Activated naive CD4-positive, alpha-beta T cell treated with anti-CD3 and anti-CD28 coated beads, Interleukin-2, amount 50 U/mL, for 72 hours (primary cell): ENCODE results near the gene LIN28B. TPM values are rescaled to one million over a fixed set of nuclear protein-coding genes. Genes with fewer than 3 reads are reported as not detected.
A peak's percentile ranks its signal among the peaks of the same experiment; 100 is the strongest.
"Not testable (repeated sequence)": the region's sequence is repeated elsewhere in the genome, so short reads cannot be mapped to it uniquely, and the experiment has no call there.

Source experiments
- ATAC-seq, 2 donors: fragments of 150-1000 bp; cut with Tn5 transposase; 2 replicates each; pipeline ENCODE4 v1.10.0; 2021; ENCODE audit warnings: mild to moderate bottlenecking in 2 of 2, moderate library complexity in 2 of 2
- DNase-seq, 2 donors: peaks; one replicate each; pipeline ENCODE4 v3.0.0; 2021 to 2022; ENCODE audit warnings: low spot score in 2 of 2
- H3K27ac Mint-ChIP-seq, 2 donors: one replicate each; pipeline ENCODE4 v1.8.0; 2022; ENCODE audit warnings: mild to moderate bottlenecking in 2 of 2, mixed read lengths in 2 of 2
- H3K36me3 Mint-ChIP-seq, 2 donors: one replicate each; pipeline ENCODE4 v1.8.0; 2022; ENCODE audit warnings: mixed read lengths in 2 of 2
- H3K9me3 Mint-ChIP-seq, 2 donors: one replicate each; pipeline ENCODE4 v1.8.0; 2022; ENCODE audit warnings: mixed read lengths in 2 of 2
- total RNA-seq, 2 donors: library from RNA; stranded (reverse); gene quantifications; one replicate each; pipeline ENCODE4 v1.2.3, GENCODE V29; 2022

Gene LIN28B
- total RNA-seq, 2 donors from 2014 or later = not detected

DNA sequence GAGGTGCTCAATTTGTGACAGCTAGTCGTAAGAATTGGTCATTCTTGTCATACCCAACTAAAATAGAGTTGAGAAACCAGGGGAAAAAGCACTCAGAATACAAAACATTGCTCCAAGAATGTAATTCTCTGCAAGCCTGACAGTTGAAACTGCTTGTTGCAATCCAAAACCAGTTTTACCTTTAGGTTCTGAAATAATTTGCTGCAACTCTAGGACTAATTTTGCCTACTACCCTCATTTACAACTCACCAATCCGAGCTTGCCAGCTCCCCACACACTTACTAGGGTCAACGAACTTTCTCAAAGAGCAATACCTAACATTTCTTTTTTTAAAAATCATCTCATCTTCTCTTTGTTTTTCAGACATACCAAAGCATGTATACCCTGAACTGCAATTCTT lies 29.7 kb downstream of the LIN28B start:
- no peak for ATAC-seq
- Mint-ChIP-seq H3K9me3 (no peaks in the 10 kb centered on the region), H3K27ac (no peak overlapping the region), H3K36me3 (no peaks in the 10 kb centered on the region)
- DNase-seq = no peak

DNA sequence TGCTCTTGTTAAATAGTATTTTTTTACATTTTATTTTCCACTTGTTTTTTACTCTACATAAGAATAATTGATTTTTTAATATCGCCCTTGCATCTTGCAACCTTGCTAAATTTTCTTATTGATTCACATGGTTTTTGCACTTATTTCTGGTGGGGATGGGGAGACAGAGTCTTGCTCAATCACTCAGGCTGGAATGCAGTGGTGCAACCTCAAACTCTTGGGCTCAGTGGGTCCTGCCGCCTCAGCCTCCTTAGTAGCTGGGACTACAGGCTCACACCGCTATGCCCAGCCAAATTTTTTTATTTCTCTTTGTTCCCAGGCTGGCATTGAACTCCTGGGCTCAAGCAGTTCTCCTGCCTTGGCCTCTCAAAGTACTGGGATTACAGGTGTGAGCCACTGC lies 30.3 kb downstream of the LIN28B start:
- H3K27ac Mint-ChIP-seq = no peak overlapping the region
- DNase-seq (no peak), ATAC-seq (no peak)
- no peaks in the 10 kb centered on the region for H3K9me3 Mint-ChIP-seq
- H3K36me3 Mint-ChIP-seq = no peaks in the 10 kb centered on the region

- no peak overlapping the region for H3K27ac Mint-ChIP-seq
- DNase-seq = no peak
- no peak for ATAC-seq
- no peaks in the 10 kb centered on the region for H3K9me3 Mint-ChIP-seq
- H3K36me3 Mint-ChIP-seq = no peaks in the 10 kb centered on the region
These were observed 33.2 kb downstream of the LIN28B start for GRCh38 chr6:104990085-104990484.

GRCh38 chr6:104991062-104991461 lies 34.2 kb downstream of the LIN28B start:
- H3K9me3 Mint-ChIP-seq, ATAC-seq, H3K36me3 Mint-ChIP-seq, H3K27ac Mint-ChIP-seq, DNase-seq: not testable (repeated sequence)

- not testable (repeated sequence) for DNase-seq, H3K36me3 Mint-ChIP-seq, ATAC-seq, H3K27ac Mint-ChIP-seq, H3K9me3 Mint-ChIP-seq
These were observed 36.7 kb downstream of the LIN28B start for GRCh38 chr6:104993576-104993975.

DNA sequence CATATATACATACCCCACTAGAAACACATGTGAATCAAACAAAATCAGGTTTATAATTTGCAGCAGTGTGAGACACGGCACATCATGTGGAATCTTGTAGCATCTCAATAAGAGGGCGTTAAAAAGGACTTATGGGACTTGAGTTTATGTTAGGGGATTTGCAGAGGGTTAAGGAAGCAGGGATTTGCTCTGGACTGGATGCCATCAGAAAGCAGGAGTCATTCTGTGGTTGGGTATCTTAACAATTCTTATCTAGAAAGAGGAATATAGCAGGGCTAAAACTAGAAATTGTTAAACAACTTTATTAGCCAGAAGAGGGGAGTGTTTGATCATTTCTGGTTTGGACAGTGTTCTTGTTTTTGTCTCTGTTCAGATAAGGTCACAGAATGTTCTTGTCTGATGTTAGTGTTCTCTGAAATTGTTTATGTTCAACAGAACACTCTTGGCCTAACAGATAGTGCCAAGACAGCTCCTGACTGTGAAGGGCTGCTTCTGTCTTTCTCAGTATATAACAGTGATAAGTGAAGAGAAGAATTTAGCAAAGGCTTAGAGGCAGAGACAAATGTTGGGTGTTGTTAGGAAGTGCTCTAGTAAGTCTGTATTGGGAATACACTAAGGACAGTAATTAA lies 39.2 kb downstream of the LIN28B start:
- DNase-seq = no peak
- Mint-ChIP-seq H3K9me3 (no peaks in the 10 kb centered on the region), H3K27ac (no peak overlapping the region), H3K36me3 (no peaks in the 10 kb centered on the region)
- ATAC-seq = no peak

GRCh38 chr6:105001063-105001462 lies 44.2 kb downstream of the LIN28B start:
- Mint-ChIP-seq H3K27ac (no peak overlapping the region), H3K9me3 (no peaks in the 10 kb centered on the region), H3K36me3 (no peaks in the 10 kb centered on the region)
- ATAC-seq (no peak), DNase-seq (no peak)

GRCh38 chr6:105001906-105002305 lies 45.0 kb downstream of the LIN28B start:
- ATAC-seq = no peak
- Mint-ChIP-seq H3K27ac (no peak overlapping the region), H3K9me3 (no peaks in the 10 kb centered on the region), H3K36me3 (no peaks in the 10 kb centered on the region)
- DNase-seq = no peak

DNA sequence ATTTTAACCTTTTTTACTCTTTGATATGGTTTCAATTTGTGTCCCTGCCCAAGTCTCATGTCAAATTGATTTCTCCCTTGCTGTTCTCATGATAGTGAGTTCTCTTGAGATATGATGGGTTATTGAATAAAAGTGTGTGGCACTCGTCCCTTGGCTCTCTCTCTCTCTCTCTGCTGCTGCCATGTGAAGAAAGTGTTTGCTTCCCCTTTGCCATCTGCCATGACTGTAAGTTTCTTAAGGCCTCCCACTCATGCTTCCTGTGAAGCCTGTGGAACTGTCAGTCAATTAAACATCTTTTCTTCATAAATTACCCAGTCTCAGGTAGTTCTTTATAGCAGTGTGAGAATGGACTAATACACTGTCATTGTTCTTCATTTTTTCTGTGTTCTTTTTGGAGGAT lies 48.5 kb downstream of the LIN28B start:
- ATAC-seq (no peak), DNase-seq (no peak)
- Mint-ChIP-seq H3K36me3 (no peaks in the 10 kb centered on the region), H3K9me3 (no peaks in the 10 kb centered on the region), H3K27ac (no peak overlapping the region)

GRCh38 chr6:105013459-105013858 lies 56.6 kb downstream of the LIN28B start:
- not testable (repeated sequence) for ATAC-seq, H3K27ac Mint-ChIP-seq

DNA sequence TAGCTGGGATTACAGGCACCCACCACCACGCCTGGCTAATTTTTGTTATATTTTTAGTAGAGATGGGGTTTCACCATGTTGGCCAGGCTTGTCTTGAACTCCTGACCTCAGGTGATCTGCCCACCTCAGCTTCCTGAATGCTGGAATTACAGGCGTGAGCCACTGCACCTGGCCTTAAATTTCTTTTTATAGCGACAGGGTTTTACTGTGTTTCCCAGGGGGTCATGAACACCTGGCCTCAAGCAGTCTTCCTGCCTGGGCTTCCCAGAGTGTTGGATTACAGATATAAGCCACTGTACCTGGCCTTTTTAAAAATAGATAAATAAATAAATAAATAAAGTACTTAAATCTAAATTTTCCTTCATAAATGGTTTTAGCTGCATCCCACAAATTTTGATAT lies 57.5 kb downstream of the LIN28B start:
- Mint-ChIP-seq H3K27ac (no peak overlapping the region), H3K36me3 (no peaks in the 10 kb centered on the region), H3K9me3 (no peaks in the 10 kb centered on the region)
- no peak for DNase-seq
- no peak for ATAC-seq

More at GRCh38 chr6:105013459-105013858, 56.6 kb downstream of the LIN28B start:
- DNase-seq, H3K36me3 Mint-ChIP-seq, H3K9me3 Mint-ChIP-seq: not testable (repeated sequence)

DNA sequence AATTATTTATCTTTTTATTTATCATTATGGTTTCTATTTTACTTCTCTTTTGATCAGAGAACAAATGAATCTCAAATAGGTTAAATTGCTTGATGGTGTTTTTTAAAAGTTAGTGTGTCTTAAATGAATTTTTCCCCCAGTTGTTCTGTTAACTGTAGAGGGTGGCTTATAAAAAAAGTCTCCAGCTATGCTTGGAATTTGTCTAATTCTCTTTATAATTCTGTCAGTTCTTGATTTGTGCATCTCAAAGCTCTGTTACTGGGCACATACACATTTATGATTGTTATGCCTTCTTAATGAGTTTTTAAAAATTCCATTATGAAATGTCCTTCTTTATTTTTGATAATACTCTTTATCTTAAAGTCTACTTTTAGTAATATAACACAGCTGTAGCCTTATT lies 58.0 kb downstream of the LIN28B start:
- DNase-seq (no peak), ATAC-seq (no peak)
- Mint-ChIP-seq H3K9me3 (no peaks in the 10 kb centered on the region), H3K27ac (no peak overlapping the region), H3K36me3 (no peaks in the 10 kb centered on the region)

- H3K27ac Mint-ChIP-seq = no peak overlapping the region
- DNase-seq (no peak), ATAC-seq (no peak)
- no peaks in the 10 kb centered on the region for H3K9me3 Mint-ChIP-seq
- no peaks in the 10 kb centered on the region for H3K36me3 Mint-ChIP-seq
These were observed 58.6 kb downstream of the LIN28B start for GRCh38 chr6:105015482-105015881.

DNA sequence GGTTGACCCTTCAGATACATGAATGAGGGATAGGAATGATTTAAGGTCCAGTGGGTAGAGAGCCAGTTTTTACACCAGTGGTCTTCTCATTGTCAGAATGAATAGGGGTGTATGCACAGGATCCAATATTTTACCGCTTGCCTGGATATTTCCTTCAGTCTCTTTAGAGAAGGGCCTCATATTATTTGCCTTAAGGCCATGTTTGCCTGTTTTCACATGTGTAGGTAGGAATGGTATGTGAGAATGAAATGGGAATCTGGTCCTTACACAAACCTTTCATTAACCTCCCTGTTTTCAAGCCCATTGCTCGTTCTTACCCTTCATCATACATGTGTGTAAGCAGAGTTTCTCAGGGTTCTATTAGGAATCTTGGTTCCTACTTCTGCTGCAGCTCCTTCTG lies 62.4 kb downstream of the LIN28B start:
- ATAC-seq (no peak), DNase-seq (no peak)
- H3K36me3 Mint-ChIP-seq = no peaks in the 10 kb centered on the region
- H3K9me3 Mint-ChIP-seq = no peaks in the 10 kb centered on the region
- no peak overlapping the region for H3K27ac Mint-ChIP-seq

DNA sequence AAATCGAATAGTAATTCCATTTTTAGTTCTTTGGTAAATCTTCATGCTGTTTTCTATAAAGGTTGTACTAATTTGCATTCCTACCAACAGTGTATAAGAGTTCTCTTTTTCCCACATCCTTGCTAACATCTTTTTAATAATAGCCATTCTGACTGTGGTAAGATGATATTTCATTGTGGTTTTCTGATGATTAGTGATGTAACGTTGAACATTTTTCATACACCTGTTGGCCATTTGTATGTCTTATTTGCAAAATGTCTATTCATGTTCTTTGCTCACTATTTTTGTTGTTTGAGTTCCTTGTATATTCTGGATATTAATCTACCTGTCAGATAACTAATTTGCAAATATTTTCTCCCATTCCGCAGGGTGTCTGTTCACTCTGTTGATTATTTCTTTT lies 64.5 kb downstream of the LIN28B start:
- DNase-seq = no peak
- no peak overlapping the region for H3K27ac Mint-ChIP-seq
- no peaks in the 10 kb centered on the region for H3K9me3 Mint-ChIP-seq
- no peak for ATAC-seq
- H3K36me3 Mint-ChIP-seq = no peaks in the 10 kb centered on the region

- H3K27ac Mint-ChIP-seq = no peak overlapping the region
- no peaks in the 10 kb centered on the region for H3K9me3 Mint-ChIP-seq
- no peak for DNase-seq
- ATAC-seq = peak in 1 of 2 donors; percentile 28
- no peaks in the 10 kb centered on the region for H3K36me3 Mint-ChIP-seq
These were observed 65.5 kb downstream of the LIN28B start for GRCh38 chr6:105022416-105022815.

DNA sequence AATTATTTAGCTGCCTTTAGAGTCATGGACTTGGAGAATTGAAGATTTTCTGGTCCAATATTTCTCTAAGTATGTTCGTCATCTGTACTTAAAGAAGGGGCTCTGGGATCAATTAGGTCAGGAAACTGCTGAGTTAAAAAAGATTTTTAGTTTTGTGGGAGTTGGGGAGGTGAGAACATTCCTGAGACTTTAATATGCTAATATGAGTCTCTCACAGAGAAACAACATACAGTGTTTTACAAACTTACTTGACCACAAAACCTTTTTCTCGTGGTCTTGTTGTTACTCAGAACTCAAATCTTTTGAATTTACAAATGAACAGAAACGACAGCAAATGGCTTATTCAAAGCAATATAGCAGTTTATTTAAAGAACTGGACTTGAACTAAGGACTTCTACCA lies 67.9 kb downstream of the LIN28B start:
- Mint-ChIP-seq H3K9me3 (no peaks in the 10 kb centered on the region), H3K36me3 (no peaks in the 10 kb centered on the region), H3K27ac (no peak overlapping the region)
- DNase-seq (no peak), ATAC-seq (no peak)

DNA sequence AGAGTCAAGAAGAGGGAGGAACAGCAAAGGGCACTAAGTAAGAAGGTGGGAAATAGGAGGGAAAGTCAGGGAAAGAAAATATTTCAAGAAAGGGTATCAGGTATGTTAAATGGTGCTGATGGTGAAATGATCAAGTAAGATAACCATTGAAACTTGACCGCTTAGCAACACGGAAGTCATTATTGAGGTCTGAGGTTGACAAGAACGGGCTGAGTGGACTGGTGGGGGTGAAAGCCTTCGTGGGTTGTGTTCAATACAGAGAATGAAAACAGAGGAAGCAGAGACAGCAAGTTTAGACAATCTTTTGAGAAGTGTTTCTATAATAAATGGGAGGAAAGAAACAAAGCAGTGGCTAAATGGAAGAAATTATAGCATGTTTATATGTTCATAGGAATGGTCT lies 72.0 kb downstream of the LIN28B start:
- no peak overlapping the region for H3K27ac Mint-ChIP-seq
- ATAC-seq (no peak), DNase-seq (no peak)
- H3K36me3 Mint-ChIP-seq = no peaks in the 10 kb centered on the region
- H3K9me3 Mint-ChIP-seq = no peaks in the 10 kb centered on the region

GRCh38 chr6:105029581-105029980 lies 72.7 kb downstream of the LIN28B start:
- no peak overlapping the region for H3K27ac Mint-ChIP-seq

More at GRCh38 chr6:105029581-105029980, 72.7 kb downstream of the LIN28B start:
- no peaks in the 10 kb centered on the region for H3K9me3 Mint-ChIP-seq
- DNase-seq (no peak), ATAC-seq (no peak)
- no peaks in the 10 kb centered on the region for H3K36me3 Mint-ChIP-seq
